ENCODE results near the gene AMMECR1L. TPM values are rescaled to one million over a fixed set of nuclear protein-coding genes. Genes with fewer than 3 reads are reported as not detected.
"Not testable (repeated sequence)": the region's sequence is repeated elsewhere in the genome, so short reads cannot be mapped to it uniquely, and the experiment has no call there.

Gene AMMECR1L
- polyA plus RNA-seq, 1 donor: 14.8 TPM

GRCh38 chr2:127840893-127841292 is 44.9 kb downstream of the AMMECR1L start:
- DNase-seq: no peak

DNA sequence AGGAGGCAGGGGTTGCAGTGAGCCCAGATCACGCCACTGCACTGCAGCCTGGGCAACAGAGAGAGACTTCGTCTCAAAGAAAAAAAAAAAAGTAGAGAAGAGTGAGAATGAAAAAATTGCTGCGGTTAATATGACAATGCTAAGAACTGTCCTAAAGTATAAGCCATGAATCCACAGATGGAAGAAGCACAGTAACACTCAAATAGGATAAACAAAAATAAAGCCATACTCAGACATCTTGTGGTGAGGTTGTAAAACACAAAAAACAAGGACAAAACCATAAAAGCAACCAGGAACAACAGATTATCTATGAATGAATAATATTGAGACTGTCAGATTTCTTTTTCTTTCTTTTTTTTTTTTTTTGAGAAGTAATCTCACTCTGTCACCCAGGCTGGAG is 50.8 kb downstream of the AMMECR1L start:
- no peak for DNase-seq

GRCh38 chr2:127829845-127830246 is 55.9 kb downstream of the AMMECR1L start:
- DNase-seq: no peak

- DNase-seq: not testable (repeated sequence)
Observed at GRCh38 chr2:127826708-127827107, 59.0 kb downstream of the AMMECR1L start.

- DNase-seq: no peak
Observed at GRCh38 chr2:127826047-127826446, 59.7 kb downstream of the AMMECR1L start.

DNA sequence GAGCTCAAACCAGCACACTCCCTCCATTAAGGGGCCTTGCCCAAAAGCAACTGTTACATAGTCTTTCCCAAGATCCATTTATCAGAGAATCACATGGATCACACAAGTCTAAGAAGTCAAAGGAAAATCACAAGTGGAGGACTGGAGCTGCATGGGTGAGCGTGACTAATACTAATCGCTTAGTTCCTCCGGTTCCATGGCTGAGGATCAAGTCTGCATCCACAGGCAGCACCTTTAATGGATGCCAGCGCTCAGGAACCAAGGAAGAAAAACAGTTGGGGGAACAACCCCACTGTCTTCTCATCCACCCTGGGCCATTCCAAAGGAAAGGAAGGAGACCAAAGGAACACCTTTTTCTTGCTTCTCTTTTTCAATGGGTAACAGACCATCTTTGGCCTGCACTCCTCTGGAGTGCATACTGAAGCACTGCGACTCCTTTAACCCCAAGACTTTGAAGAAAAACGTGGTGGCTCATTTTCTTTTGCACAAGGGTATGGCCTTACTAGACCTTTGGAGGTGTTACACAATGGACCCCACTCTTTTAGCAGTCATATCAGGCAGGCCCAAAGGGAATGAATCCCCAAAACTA is 65.6 kb downstream of the AMMECR1L start:
- DNase-seq: no peak

- no peak for DNase-seq
Observed at GRCh38 chr2:127818794-127819425, 66.8 kb downstream of the AMMECR1L start.

GRCh38 chr2:127818241-127818640 is 67.5 kb downstream of the AMMECR1L start:
- no peak for DNase-seq

GRCh38 chr2:127814677-127815076 is 71.1 kb downstream of the AMMECR1L start:
- DNase-seq: no peak

DNA sequence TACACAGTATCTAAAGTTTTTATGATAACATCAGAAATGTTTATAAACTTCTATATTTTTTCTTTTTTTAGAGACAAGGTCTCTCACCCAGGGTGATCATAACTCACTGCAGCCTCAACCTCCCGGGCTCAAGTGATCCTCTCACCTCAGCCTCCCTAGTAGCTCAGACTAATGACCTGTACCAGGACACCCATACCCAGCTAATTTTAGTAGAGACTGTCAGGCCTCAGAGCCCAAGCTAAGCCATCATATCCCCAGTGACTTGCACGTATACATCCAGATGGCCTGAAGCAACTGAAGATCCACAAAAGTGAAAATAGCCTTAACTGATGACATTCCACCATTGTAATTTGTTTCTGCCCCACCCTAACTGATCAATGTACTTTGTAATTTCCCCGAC is 73.3 kb downstream of the AMMECR1L start:
- not testable (repeated sequence) for DNase-seq

Other genes with a start within 250 kb of the AMMECR1L start
- 2.9 TPM for gene GPR17, start 239.8 kb downstream of the AMMECR1L start, polyA plus RNA-seq (ENCODE audit: insufficient read length)
- gene LIMS2, start 210.4 kb downstream of the AMMECR1L start, polyA plus RNA-seq (ENCODE audit: insufficient read length): 52.6 TPM
- not detected for gene SFT2D3, start 184.5 kb downstream of the AMMECR1L start, polyA plus RNA-seq (ENCODE audit: insufficient read length)
- 28.3 TPM for gene WDR33, start 74.8 kb downstream of the AMMECR1L start, polyA plus RNA-seq (ENCODE audit: insufficient read length)
- gene POLR2D, start 27.8 kb downstream of the AMMECR1L start, polyA plus RNA-seq (ENCODE audit: insufficient read length): 49.3 TPM
- gene SAP130, start 142.1 kb upstream of the AMMECR1L start, polyA plus RNA-seq (ENCODE audit: insufficient read length): 12.9 TPM
- gene UGGT1, start 205.2 kb upstream of the AMMECR1L start, polyA plus RNA-seq (ENCODE audit: insufficient read length): 29.7 TPM